ENCODE data around the gene NBL1. TPM values are rescaled to one million over a fixed set of nuclear protein-coding genes. Genes with fewer than 3 reads are reported as not detected.

The NBL1 gene
- total RNA-seq, 1 donor from 2014 or later, result 7.8 TPM

- H3K27me3 Mint-ChIP-seq (ENCODE audit: low read depth), result peaks cover 30% of the 10 kb centered on the region
- DNase-seq (ENCODE audit: low read depth, low spot score), result no peak
- no peaks in the 10 kb centered on the region for H3K9me3 Mint-ChIP-seq
- no peak for TF ChIP-seq CTCF (conservative IDR thresholded peaks at IDR 0.05)
- H3K4me3 Mint-ChIP-seq, result no peak overlapping the region
- H3K4me1 Mint-ChIP-seq, result peaks cover 17% of the 10 kb centered on the region
- H3K27ac Mint-ChIP-seq (ENCODE audit: unreplicated experiment), result no peak overlapping the region
- H3K36me3 Mint-ChIP-seq (ENCODE audit: low read depth), result no peaks in the 10 kb centered on the region
Measured at GRCh38 chr1:19657511-19657910, 13.4 kb downstream of the NBL1 start.

GRCh38 chr1:19658186-19658585, 14.1 kb downstream of the NBL1 start:
- Mint-ChIP-seq H3K27ac (ENCODE audit: unreplicated experiment) (peak overlapping the region; percentile 50), H3K36me3 (ENCODE audit: low read depth) (no peaks in the 10 kb centered on the region), H3K4me3 (no peak overlapping the region), H3K9me3 (no peaks in the 10 kb centered on the region), H3K27me3 (ENCODE audit: low read depth) (peaks cover 36% of the 10 kb centered on the region), H3K4me1 (peaks cover 17% of the 10 kb centered on the region)
- TF ChIP-seq CTCF (conservative IDR thresholded peaks at IDR 0.05), result no peak
- DNase-seq (ENCODE audit: low read depth, low spot score), result no peak

GRCh38 chr1:19661721-19662228, 17.7 kb downstream of the NBL1 start:
- peak; percentile 88 for TF ChIP-seq CTCF (conservative IDR thresholded peaks at IDR 0.05)
- Mint-ChIP-seq H3K27ac (ENCODE audit: unreplicated experiment) (no peak overlapping the region), H3K27me3 (ENCODE audit: low read depth) (peaks cover 66% of the 10 kb centered on the region), H3K36me3 (ENCODE audit: low read depth) (no peaks in the 10 kb centered on the region), H3K4me3 (no peak overlapping the region), H3K4me1 (peaks cover 11% of the 10 kb centered on the region), H3K9me3 (no peaks in the 10 kb centered on the region)
- peak; percentile 37 for DNase-seq (ENCODE audit: low read depth, low spot score)

GRCh38 chr1:19662313-19662712, 18.2 kb downstream of the NBL1 start:
- H3K27me3 Mint-ChIP-seq (ENCODE audit: low read depth), result peaks cover 71% of the 10 kb centered on the region
- TF ChIP-seq CTCF (conservative IDR thresholded peaks at IDR 0.05), result no peak
- no peaks in the 10 kb centered on the region for H3K36me3 Mint-ChIP-seq (ENCODE audit: low read depth)
- peaks cover 8% of the 10 kb centered on the region for H3K4me1 Mint-ChIP-seq
- no peak overlapping the region for H3K27ac Mint-ChIP-seq (ENCODE audit: unreplicated experiment)
- no peaks in the 10 kb centered on the region for H3K9me3 Mint-ChIP-seq
- DNase-seq (ENCODE audit: low read depth, low spot score), result no peak
- no peak overlapping the region for H3K4me3 Mint-ChIP-seq

- DNase-seq (ENCODE audit: low read depth, low spot score), result no peak
- no peak for TF ChIP-seq CTCF (conservative IDR thresholded peaks at IDR 0.05)
- Mint-ChIP-seq H3K4me1 (peaks cover 3% of the 10 kb centered on the region), H3K27me3 (ENCODE audit: low read depth) (peaks cover 93% of the 10 kb centered on the region), H3K9me3 (no peaks in the 10 kb centered on the region), H3K27ac (ENCODE audit: unreplicated experiment) (no peak within 1 kb of the TSS), H3K4me3 (no peak within 1 kb of the TSS), H3K36me3 (ENCODE audit: low read depth) (no peaks in the 10 kb centered on the region)
Measured at GRCh38 chr1:19664453-19665185, 20.5 kb downstream of the NBL1 start, which contains the start of gene HTR6. TSS of gene HTR6 (plus strand) at chr1:19664875. CDS start at chr1:19665754, 879 bp downstream.
